ENCODE data around the gene GPBP1.
A peak's percentile ranks its signal among the peaks of the same experiment; 100 is the strongest.
"Not testable (repeated sequence)": the region's sequence is repeated elsewhere in the genome, so short reads cannot be mapped to it uniquely, and the experiment has no call there.

Gene GPBP1

GRCh38 chr5:57177479-57178156 lies 3.8 kb downstream of the GPBP1 start:
- peaks cover 15% of the 10 kb centered on the region; the same call in 1 of the 2 replicates for H3K4me1 ChIP-seq (ENCODE audit: control insufficient read depth, insufficient read depth, low read length)
- no peaks in the 10 kb centered on the region for H3K27me3 ChIP-seq (ENCODE audit: control insufficient read depth, insufficient read depth, low read length)
- no peak overlapping the region for H3K27ac ChIP-seq (ENCODE audit: low read depth, low read length)
- peaks cover 24% of the 10 kb centered on the region for H3K36me3 ChIP-seq (ENCODE audit: control insufficient read depth, insufficient read depth, low read length)
- H3K9me3 ChIP-seq (ENCODE audit: control insufficient read depth, insufficient read depth, low read depth, low read length), result no peaks in the 10 kb centered on the region; the same call in 1 of the 2 replicates
- H3K4me3 ChIP-seq (ENCODE audit: low read depth, low read length), result peak overlapping the region; percentile 98
- H3K9ac ChIP-seq (ENCODE audit: low read length), result no peak overlapping the region

DNA sequence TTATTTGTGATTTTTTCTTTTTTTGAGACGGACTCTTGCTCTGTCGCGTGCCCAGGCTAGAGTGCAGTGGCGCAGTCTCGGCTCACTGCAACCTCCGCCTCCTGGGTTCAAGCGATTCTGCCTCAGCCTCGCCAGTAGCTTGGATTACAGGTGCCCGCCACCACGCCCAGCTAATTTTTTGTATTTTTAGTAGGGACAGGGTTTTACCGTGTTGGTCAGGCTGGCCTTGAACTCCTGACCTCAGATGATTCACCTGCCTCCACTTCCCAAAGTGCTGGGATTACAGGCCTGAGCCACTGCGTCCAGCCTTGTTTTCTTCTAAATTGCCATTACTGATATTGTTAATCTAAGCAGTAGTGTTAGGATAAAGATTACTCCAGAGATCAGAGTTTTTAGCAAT lies 4.4 kb downstream of the GPBP1 start:
- Histone ChIP-seq H3K4me1 (ENCODE audit: control insufficient read depth, insufficient read depth, low read length) (peaks cover 15% of the 10 kb centered on the region; the same call in 1 of the 2 replicates), H3K4me3 (ENCODE audit: low read depth, low read length) (peak overlapping the region; percentile 98), H3K36me3 (ENCODE audit: control insufficient read depth, insufficient read depth, low read length) (peaks cover 25% of the 10 kb centered on the region)
- not testable (repeated sequence) for H3K27me3 ChIP-seq (ENCODE audit: control insufficient read depth, insufficient read depth, low read length); H3K9me3 ChIP-seq (ENCODE audit: control insufficient read depth, insufficient read depth, low read depth, low read length); H3K9ac ChIP-seq (ENCODE audit: low read length); H3K27ac ChIP-seq (ENCODE audit: low read depth, low read length)

DNA sequence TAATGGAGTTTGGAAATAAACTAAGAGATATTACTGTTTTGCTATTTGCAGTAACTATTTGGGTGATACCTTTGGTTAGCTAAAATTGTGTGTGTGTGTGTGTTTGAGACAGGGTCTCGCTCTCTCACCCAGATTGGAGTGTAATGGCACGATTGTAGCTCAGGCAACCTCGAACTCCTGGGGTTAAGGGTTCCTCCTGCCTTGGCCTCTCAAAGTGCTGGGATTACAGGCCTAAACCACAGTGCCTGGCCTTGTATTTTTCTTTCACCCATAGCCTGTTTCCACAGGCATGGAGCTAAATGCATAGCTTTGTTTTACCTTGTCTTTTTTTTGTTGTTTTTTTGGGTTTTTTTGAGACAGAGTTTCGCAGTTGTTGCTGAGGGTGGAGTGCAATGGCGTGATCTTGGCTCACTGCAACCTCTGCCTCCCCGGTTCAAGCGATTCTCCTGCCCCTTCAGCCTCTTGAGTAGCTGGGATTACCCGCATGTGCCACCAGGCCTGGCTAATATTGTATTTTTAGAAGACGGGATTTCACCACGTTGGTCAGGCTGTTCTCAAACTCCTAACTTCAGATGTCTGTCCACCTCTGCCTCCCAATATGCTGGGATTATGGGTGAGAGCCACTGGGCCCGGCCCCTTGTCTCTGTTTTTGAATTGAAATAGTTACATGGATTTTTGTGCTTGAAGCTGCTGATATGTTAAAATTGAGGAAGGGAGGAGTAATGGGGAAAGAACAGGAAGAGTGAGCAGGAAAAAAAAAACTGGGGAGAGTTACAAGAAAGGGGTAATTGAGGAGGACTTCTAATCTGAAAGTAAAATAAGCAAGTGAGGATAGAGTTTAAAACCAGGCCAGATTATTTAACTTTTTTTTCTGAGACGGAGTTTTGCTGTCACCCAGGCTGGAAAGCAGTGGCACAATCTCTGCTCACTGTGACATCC lies 5.7 kb downstream of the GPBP1 start:
- Histone ChIP-seq H3K4me1 (ENCODE audit: control insufficient read depth, insufficient read depth, low read length) (peaks cover 18% of the 10 kb centered on the region; the same call in 1 of the 2 replicates), H3K9me3 (ENCODE audit: control insufficient read depth, insufficient read depth, low read depth, low read length) (no peaks in the 10 kb centered on the region; the same call in 1 of the 2 replicates), H3K27me3 (ENCODE audit: control insufficient read depth, insufficient read depth, low read length) (no peaks in the 10 kb centered on the region), H3K9ac (ENCODE audit: low read length) (no peak overlapping the region), H3K36me3 (ENCODE audit: control insufficient read depth, insufficient read depth, low read length) (peaks cover 35% of the 10 kb centered on the region), H3K4me3 (ENCODE audit: low read depth, low read length) (peak overlapping the region; percentile 98), H3K27ac (ENCODE audit: low read depth, low read length) (no peak overlapping the region)

DNA sequence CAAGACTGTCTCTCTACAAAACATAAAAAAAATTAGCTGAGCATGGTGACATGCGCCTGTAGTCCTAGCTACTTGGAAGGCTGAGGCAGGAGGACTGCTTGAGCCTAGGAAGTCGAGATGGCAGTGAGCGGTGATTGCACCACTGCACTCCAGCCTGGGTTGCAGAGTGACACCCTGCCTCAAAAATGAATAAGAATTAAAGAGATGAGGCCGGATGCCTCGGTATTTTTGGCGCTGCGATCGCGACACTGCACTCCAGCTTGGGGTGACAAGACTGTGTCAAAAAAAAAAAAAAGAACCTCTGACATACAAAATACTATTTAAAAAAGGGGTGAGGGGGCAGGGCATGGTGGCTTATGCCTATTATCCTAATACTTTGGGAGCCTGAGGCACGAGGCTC lies 7.3 kb downstream of the GPBP1 start:
- H3K27ac ChIP-seq (ENCODE audit: low read depth, low read length), result no peak overlapping the region
- H3K27me3 ChIP-seq (ENCODE audit: control insufficient read depth, insufficient read depth, low read length), result no peaks in the 10 kb centered on the region
- H3K9me3 ChIP-seq (ENCODE audit: control insufficient read depth, insufficient read depth, low read depth, low read length), result no peaks in the 10 kb centered on the region; the same call in 1 of the 2 replicates
- H3K36me3 ChIP-seq (ENCODE audit: control insufficient read depth, insufficient read depth, low read length), result peaks cover 34% of the 10 kb centered on the region
- H3K4me3 ChIP-seq (ENCODE audit: low read depth, low read length), result no peak overlapping the region
- H3K9ac ChIP-seq (ENCODE audit: low read length), result no peak overlapping the region
- H3K4me1 ChIP-seq (ENCODE audit: control insufficient read depth, insufficient read depth, low read length), result peaks cover 29% of the 10 kb centered on the region; the same call in 1 of the 2 replicates

GRCh38 chr5:57184322-57184721 lies 10.5 kb downstream of the GPBP1 start:
- Histone ChIP-seq H3K4me1 (ENCODE audit: control insufficient read depth, insufficient read depth, low read length) (peaks cover 28% of the 10 kb centered on the region), H3K27ac (ENCODE audit: low read depth, low read length) (no peak overlapping the region), H3K9me3 (ENCODE audit: control insufficient read depth, insufficient read depth, low read depth, low read length) (no peaks in the 10 kb centered on the region; the same call in 1 of the 2 replicates), H3K36me3 (ENCODE audit: control insufficient read depth, insufficient read depth, low read length) (peaks cover 13% of the 10 kb centered on the region; the same call in 1 of the 2 replicates), H3K9ac (ENCODE audit: low read length) (no peak overlapping the region), H3K27me3 (ENCODE audit: control insufficient read depth, insufficient read depth, low read length) (no peaks in the 10 kb centered on the region), H3K4me3 (ENCODE audit: low read depth, low read length) (peak overlapping the region; percentile 21; the same call in 1 of the 2 replicates)

DNA sequence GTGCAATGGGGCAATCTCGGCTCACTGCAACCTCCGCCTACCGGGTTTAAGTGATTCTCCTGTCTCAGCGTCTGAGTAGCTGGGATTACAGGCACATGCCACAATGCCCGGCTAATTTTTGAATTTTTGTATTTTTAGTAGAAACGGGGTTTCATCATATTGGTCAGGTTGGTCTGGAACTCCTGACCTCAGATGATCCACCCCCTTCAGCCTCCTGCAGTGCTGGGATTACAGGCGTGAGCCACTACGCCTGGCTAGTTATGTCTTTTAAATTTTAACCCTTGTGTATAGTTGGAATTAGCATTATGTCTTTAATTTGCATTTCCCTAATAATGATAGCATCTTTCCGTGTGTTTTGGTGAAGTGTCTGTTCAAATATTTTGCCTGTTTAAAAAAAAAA lies 11.5 kb downstream of the GPBP1 start:
- Histone ChIP-seq H3K4me3 (ENCODE audit: low read depth, low read length) (no peak overlapping the region), H3K27ac (ENCODE audit: low read depth, low read length) (no peak overlapping the region), H3K27me3 (ENCODE audit: control insufficient read depth, insufficient read depth, low read length) (no peaks in the 10 kb centered on the region), H3K9me3 (ENCODE audit: control insufficient read depth, insufficient read depth, low read depth, low read length) (no peaks in the 10 kb centered on the region; the same call in 1 of the 2 replicates), H3K9ac (ENCODE audit: low read length) (no peak overlapping the region), H3K36me3 (ENCODE audit: control insufficient read depth, insufficient read depth, low read length) (peaks cover 13% of the 10 kb centered on the region; the same call in 1 of the 2 replicates), H3K4me1 (ENCODE audit: control insufficient read depth, insufficient read depth, low read length) (peaks cover 24% of the 10 kb centered on the region)

DNA sequence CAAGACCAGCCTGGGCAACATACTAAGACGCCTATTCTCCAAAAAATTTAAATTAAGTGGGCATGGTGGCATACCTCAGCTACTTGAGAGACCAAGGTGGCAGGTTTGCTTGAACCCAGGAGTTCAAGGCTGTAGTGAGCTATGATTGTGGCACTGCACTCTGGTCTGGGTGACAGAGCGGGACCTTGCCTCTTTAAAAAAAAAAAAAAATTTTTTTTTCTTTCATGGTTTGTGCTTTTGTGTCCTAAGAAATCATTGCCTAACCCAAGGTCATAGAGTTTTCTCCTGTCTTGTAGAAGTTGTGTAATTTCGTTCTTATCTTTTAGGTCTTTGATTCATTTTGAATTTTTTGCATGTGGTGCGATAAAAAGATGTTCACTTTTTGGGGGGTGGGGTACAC lies 12.3 kb downstream of the GPBP1 start:
- Histone ChIP-seq H3K27me3 (ENCODE audit: control insufficient read depth, insufficient read depth, low read length) (no peaks in the 10 kb centered on the region), H3K9ac (ENCODE audit: low read length) (no peak overlapping the region), H3K4me1 (ENCODE audit: control insufficient read depth, insufficient read depth, low read length) (peaks cover 24% of the 10 kb centered on the region), H3K4me3 (ENCODE audit: low read depth, low read length) (no peak overlapping the region), H3K9me3 (ENCODE audit: control insufficient read depth, insufficient read depth, low read depth, low read length) (no peaks in the 10 kb centered on the region), H3K36me3 (ENCODE audit: control insufficient read depth, insufficient read depth, low read length) (peaks cover 13% of the 10 kb centered on the region; the same call in 1 of the 2 replicates), H3K27ac (ENCODE audit: low read depth, low read length) (no peak overlapping the region)

DNA sequence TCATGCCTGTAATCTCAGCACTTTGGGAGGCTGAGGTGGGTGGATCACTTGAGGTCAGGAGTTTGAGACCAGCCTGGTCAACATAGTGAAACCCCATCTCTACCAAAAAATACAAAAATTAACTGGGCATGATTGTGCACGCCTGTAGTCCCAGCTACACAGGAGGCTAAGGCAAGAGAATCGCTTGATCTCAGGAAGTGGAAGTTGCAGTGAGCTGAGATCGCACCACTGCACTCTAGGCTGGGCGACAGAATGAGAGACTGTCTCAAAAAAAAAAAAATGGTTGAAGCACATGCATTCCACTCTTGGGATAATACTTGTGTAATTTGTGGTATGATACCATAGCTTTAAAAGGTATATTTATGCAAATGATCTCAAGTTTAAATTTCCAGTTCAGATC lies 14.1 kb downstream of the GPBP1 start:
- H3K27me3 ChIP-seq (ENCODE audit: control insufficient read depth, insufficient read depth, low read length); H3K27ac ChIP-seq (ENCODE audit: low read depth, low read length); H3K9me3 ChIP-seq (ENCODE audit: control insufficient read depth, insufficient read depth, low read depth, low read length); H3K9ac ChIP-seq (ENCODE audit: low read length); H3K4me3 ChIP-seq (ENCODE audit: low read depth, low read length): not testable (repeated sequence)
- peaks cover 24% of the 10 kb centered on the region for H3K4me1 ChIP-seq (ENCODE audit: control insufficient read depth, insufficient read depth, low read length)
- H3K36me3 ChIP-seq (ENCODE audit: control insufficient read depth, insufficient read depth, low read length), result peaks cover 20% of the 10 kb centered on the region; the same call in 1 of the 2 replicates

GRCh38 chr5:57189515-57189914 lies 15.7 kb downstream of the GPBP1 start:
- H3K9ac ChIP-seq (ENCODE audit: low read length), result no peak overlapping the region
- no peak overlapping the region for H3K27ac ChIP-seq (ENCODE audit: low read depth, low read length)
- no peaks in the 10 kb centered on the region for H3K27me3 ChIP-seq (ENCODE audit: control insufficient read depth, insufficient read depth, low read length)
- peaks cover 21% of the 10 kb centered on the region for H3K4me1 ChIP-seq (ENCODE audit: control insufficient read depth, insufficient read depth, low read length)
- no peaks in the 10 kb centered on the region for H3K9me3 ChIP-seq (ENCODE audit: control insufficient read depth, insufficient read depth, low read depth, low read length)
- H3K36me3 ChIP-seq (ENCODE audit: control insufficient read depth, insufficient read depth, low read length), result peaks cover 13% of the 10 kb centered on the region; the same call in 1 of the 2 replicates
- no peak overlapping the region for H3K4me3 ChIP-seq (ENCODE audit: low read depth, low read length)

DNA sequence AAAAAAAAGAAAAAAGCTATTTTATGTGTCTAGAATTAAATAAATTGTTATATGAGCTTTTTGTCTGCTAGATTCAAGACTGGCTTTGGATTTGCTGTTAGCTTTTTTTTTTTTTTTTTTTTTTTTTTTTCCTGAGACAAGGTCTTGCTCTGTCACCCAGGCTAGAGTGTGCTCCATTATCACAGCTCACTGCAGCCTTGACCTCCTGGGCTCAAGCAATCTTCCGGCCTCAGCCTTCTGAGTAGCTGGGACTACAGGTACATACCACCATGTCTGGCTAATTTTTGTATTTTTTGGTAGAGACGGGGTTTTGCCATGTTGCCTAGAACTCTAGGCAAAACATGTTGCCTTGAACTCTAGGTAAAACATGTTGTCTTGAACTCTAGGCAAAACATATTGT lies 16.7 kb downstream of the GPBP1 start:
- H3K9ac ChIP-seq (ENCODE audit: low read length), result no peak overlapping the region
- H3K36me3 ChIP-seq (ENCODE audit: control insufficient read depth, insufficient read depth, low read length), result peaks cover 13% of the 10 kb centered on the region
- H3K27me3 ChIP-seq (ENCODE audit: control insufficient read depth, insufficient read depth, low read length), result no peaks in the 10 kb centered on the region
- no peaks in the 10 kb centered on the region for H3K9me3 ChIP-seq (ENCODE audit: control insufficient read depth, insufficient read depth, low read depth, low read length)
- H3K4me3 ChIP-seq (ENCODE audit: low read depth, low read length), result no peak overlapping the region
- H3K27ac ChIP-seq (ENCODE audit: low read depth, low read length), result no peak overlapping the region
- peaks cover 12% of the 10 kb centered on the region; the same call in 1 of the 2 replicates for H3K4me1 ChIP-seq (ENCODE audit: control insufficient read depth, insufficient read depth, low read length)

DNA sequence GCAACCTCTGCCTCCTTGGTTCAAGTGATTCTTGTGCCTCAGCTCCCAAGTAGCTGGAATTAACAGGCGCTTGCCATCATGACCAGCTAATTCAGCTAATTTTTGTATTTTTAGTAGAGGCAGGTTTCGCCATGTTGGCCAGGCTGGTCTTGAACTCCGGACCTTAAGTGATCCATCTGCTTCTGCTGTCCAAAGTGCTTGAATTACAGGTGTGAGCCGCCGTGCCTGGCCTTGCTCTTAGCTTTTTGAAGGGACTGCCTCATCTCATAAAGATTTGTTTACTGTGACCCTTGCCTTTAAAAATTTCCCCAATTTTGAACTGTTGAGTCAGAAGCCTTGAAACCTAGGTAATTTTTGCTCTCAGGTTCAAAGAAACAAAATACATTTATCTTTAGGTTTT lies 17.3 kb downstream of the GPBP1 start:
- no peak overlapping the region for H3K9ac ChIP-seq (ENCODE audit: low read length)
- peaks cover 11% of the 10 kb centered on the region; the same call in 1 of the 2 replicates for H3K4me1 ChIP-seq (ENCODE audit: control insufficient read depth, insufficient read depth, low read length)
- no peak overlapping the region for H3K4me3 ChIP-seq (ENCODE audit: low read depth, low read length)
- peaks cover 15% of the 10 kb centered on the region for H3K36me3 ChIP-seq (ENCODE audit: control insufficient read depth, insufficient read depth, low read length)
- no peaks in the 10 kb centered on the region for H3K9me3 ChIP-seq (ENCODE audit: control insufficient read depth, insufficient read depth, low read depth, low read length)
- H3K27ac ChIP-seq (ENCODE audit: low read depth, low read length), result no peak overlapping the region
- no peaks in the 10 kb centered on the region for H3K27me3 ChIP-seq (ENCODE audit: control insufficient read depth, insufficient read depth, low read length)

Measured in HUES6 (cell line).